ENCODE data around the gene TNRC6A. TPM values are rescaled to one million over a fixed set of nuclear protein-coding genes. Genes with fewer than 3 reads are reported as not detected.
A peak's percentile ranks its signal among the peaks of the same experiment; 100 is the strongest.

TNRC6A gene
- total and polyA plus RNA-seq, 9 of the 15 experiments (the other 6 are each of a cell fraction or from before 2014, with no cell fraction given) = 3.4 to 32.1 (median 26.6) TPM

- no peak for TF ChIP-seq THRA (IDR thresholded peaks at IDR 0.05)
- peak in 1 of 2 experiments; percentile 47; a peak in 2 of 4 replicates for TF ChIP-seq RAD21 (CRISPR knock-in tag; conservative IDR thresholded peaks at IDR 0.05 in 1 of 2, IDR thresholded peaks at IDR 0.05 in 1 of 2)
- TF ChIP-seq LEF1 (IDR thresholded peaks at IDR 0.05) = no peak
- no peak for TF ChIP-seq CBX5 (IDR thresholded peaks at IDR 0.05; ENCODE audit: borderline replicate concordance, low read depth)
- no peak for TF ChIP-seq PCBP2 (IDR thresholded peaks at IDR 0.05; ENCODE audit: low read depth, low read length, poor library complexity, severe bottlenecking)
Measured at GRCh38 chr16:24800586-24800985, 71.1 kb downstream of the TNRC6A start (continued).

GRCh38 chr16:24801761-24802302, 72.4 kb downstream of the TNRC6A start:
- Histone ChIP-seq H3K36me3 (ENCODE audit: control insufficient read depth, insufficient read depth, low read length) (peaks cover 93% of the 10 kb centered on the region), H3K9me1 (ENCODE audit: control insufficient read depth, insufficient read depth, low read length) (no peaks in the 10 kb centered on the region), H3K27me3 (ENCODE audit: control insufficient read depth in 2 of 2, insufficient read depth in 2 of 2, low read length in 2 of 2) (no peaks in the 10 kb centered on the region), H3K4me2 (ENCODE audit: insufficient read depth, low read length) (no peak overlapping the region), H3K9me3 (replicated peaks; ENCODE audit: control insufficient read depth, insufficient read depth, low read depth, low read length) (no peaks in the 10 kb centered on the region), H3K9ac (ENCODE audit: insufficient read depth in 1 of 2, low read depth in 2 of 2, low read length in 2 of 2) (no peak overlapping the region), H3K27ac (ENCODE audit: extremely low read depth, low read depth, low read length) (no peak overlapping the region), H4K20me1 (replicated peaks; ENCODE audit: control insufficient read depth, insufficient read depth, low read length) (no peaks in the 10 kb centered on the region), H3K4me1 (replicated peaks in 1 of 2; ENCODE audit: control insufficient read depth in 2 of 2, insufficient read depth in 2 of 2, low read length in 2 of 2) (no peaks in the 10 kb centered on the region), H3K4me3 (no peak overlapping the region), H3K79me2 (ENCODE audit: control insufficient read depth, insufficient read depth, low read length) (no peaks in the 10 kb centered on the region), H2AFZ (ENCODE audit: low read depth, low read length) (no peak overlapping the region)
- FAIRE-seq (no peak), DNase-seq (ENCODE audit: extremely low read depth in 1 of 4, low spot score in 3 of 4) (no peak), ATAC-seq (no peak)
- WGBS (ENCODE audit: insufficient coverage, low coverage, missing lambda C conversion rate) = 89% methylated on average over 2 of the region's 3 CpGs
- in situ Hi-C loops (cut with MboI) (no loop called here), intact Hi-C loops (cut with micrococcal nuclease) (loop anchor here (2.0 kb wide), 1 partner anchor 285 kb away; no protein-coding TSS in a partner anchor)
- ChIA-PET POLR2A (interaction anchor here (1.5 kb wide), 1 partner anchor 14 kb away, joined by 7 read pairs; no protein-coding TSS in a partner anchor), CTCF (ENCODE audit: low intra/inter-chr PET ratio) (no interaction called here)
- BruUV-seq (replicated peaks) = no TSS peak
- TF ChIP-seq ZSCAN32 (CRISPR knock-in tag; IDR thresholded peaks at IDR 0.05) (no peak), HNRNPL (IDR thresholded peaks at IDR 0.05; ENCODE audit: low read depth, low read length) (no peak), MCM7 (IDR thresholded peaks at IDR 0.05) (no peak), ZNF282 (CRISPR knock-in tag; IDR thresholded peaks at IDR 0.05) (no peak), CHD1 (IDR thresholded peaks at IDR 0.05; ENCODE audit: low read length) (no peak), ELK1 (CRISPR knock-in tag; IDR thresholded peaks at IDR 0.05) (no peak), HMG20A (CRISPR knock-in tag; conservative IDR thresholded peaks at IDR 0.05) (no peak), TAF1 (IDR thresholded peaks at IDR 0.05; ENCODE audit: control insufficient read depth, extremely low read depth, insufficient read depth, low read length, severe bottlenecking) (no peak), PCBP1 (IDR thresholded peaks at IDR 0.05; ENCODE audit: low read depth, low read length, poor library complexity, severe bottlenecking) (no peak), DDX20 (tag; IDR thresholded peaks at IDR 0.05; ENCODE audit: low read depth) (no peak), ARID1B (IDR thresholded peaks at IDR 0.05) (no peak), L3MBTL2 (IDR thresholded peaks at IDR 0.05) (no peak), TCF3 (CRISPR knock-in tag; IDR thresholded peaks at IDR 0.05) (no peak), ETS1 (conservative IDR thresholded peaks at IDR 0.05; ENCODE audit: control insufficient read depth, low read depth, low read length) (no peak)
